Tongue (tissue), 2 donors: Measurements from ENCODE around the gene RASGRP4. TPM values are rescaled to one million over a fixed set of nuclear protein-coding genes. Genes with fewer than 3 reads are reported as not detected.
A peak's percentile ranks its signal among the peaks of the same experiment; 100 is the strongest.
"Not testable (repeated sequence)": the region's sequence is repeated elsewhere in the genome, so short reads cannot be mapped to it uniquely, and the experiment has no call there.

Source experiments
- DNase-seq: peaks from one replicate; pipeline ENCODE4 v3.0.0-alpha.2; 2015
- total RNA-seq: library from RNA; depleted of rRNA; stranded (reverse); fragments of >200 nt; gene quantifications from one replicate; pipeline ENCODE4 v1.2.3, GENCODE V29; 2014

Gene RASGRP4
- total RNA-seq, 1 donor from 2014 or later = 0.41 TPM

- DNase-seq = no peak
Observed at GRCh38 chr19:38448225-38448624, 22.2 kb upstream of the RASGRP4 start.

GRCh38 chr19:38445362-38445761 lies 19.3 kb upstream of the RASGRP4 start:
- DNase-seq = no peak

- DNase-seq = no peak
Observed at GRCh38 chr19:38444026-38444425, 18.0 kb upstream of the RASGRP4 start.

GRCh38 chr19:38443458-38443999 lies 17.5 kb upstream of the RASGRP4 start:
- peak; percentile 18 for DNase-seq

GRCh38 chr19:38442736-38443135 lies 16.7 kb upstream of the RASGRP4 start:
- no peak for DNase-seq

GRCh38 chr19:38441657-38442348 lies 15.8 kb upstream of the RASGRP4 start:
- DNase-seq = no peak

- no peak for DNase-seq
Observed at GRCh38 chr19:38440592-38440991, 14.6 kb upstream of the RASGRP4 start.

- no peak for DNase-seq
Observed at GRCh38 chr19:38437917-38438316, 11.9 kb upstream of the RASGRP4 start.

GRCh38 chr19:38437295-38437694 lies 11.3 kb upstream of the RASGRP4 start:
- DNase-seq = no peak

GRCh38 chr19:38434549-38435051 lies 8.6 kb upstream of the RASGRP4 start:
- DNase-seq = peak; percentile 97

GRCh38 chr19:38433268-38433733 lies 7.3 kb upstream of the RASGRP4 start, which contains the start of gene RYR1:
RYR1 (plus strand) TSS chr19:38433691; CDS start chr19:38433830, 139 bp downstream.
- DNase-seq = peak; percentile 90

GRCh38 chr19:38430931-38431330 lies 4.9 kb upstream of the RASGRP4 start:
- no peak for DNase-seq

- DNase-seq = no peak
Observed at GRCh38 chr19:38429811-38430156, 3.8 kb upstream of the RASGRP4 start.

- DNase-seq = no peak
Observed at GRCh38 chr19:38429055-38429810, 3.2 kb upstream of the RASGRP4 start.

GRCh38 chr19:38427035-38427677 lies 1.1 kb upstream of the RASGRP4 start:
- DNase-seq = not testable (repeated sequence)

GRCh38 chr19:38425222-38425809 lies 703 bp downstream of the RASGRP4 start:
- DNase-seq = no peak

- DNase-seq = no peak
Observed at GRCh38 chr19:38424272-38424671, 1.7 kb downstream of the RASGRP4 start.

- no peak for DNase-seq
Observed at GRCh38 chr19:38422438-38422837, 3.6 kb downstream of the RASGRP4 start.

GRCh38 chr19:38421856-38422255 lies 4.2 kb downstream of the RASGRP4 start:
- DNase-seq = no peak

GRCh38 chr19:38420935-38421334 lies 5.1 kb downstream of the RASGRP4 start:
- DNase-seq = no peak

GRCh38 chr19:38417544-38418506 lies 8.2 kb downstream of the RASGRP4 start:
- DNase-seq = peak; percentile 39
